Sigmoid colon (tissue), 3 donors: ENCODE results near the gene SP5.

Experiments
- POLR2A ChIP-seq, 2 donors: fragments of 450-650 bp; IDR thresholded peaks; one replicate each; pipeline ENCODE4 v1.6.1; 2016; ENCODE audit warnings: antibody characterized with exemption in 2 of 2, mild to moderate bottlenecking in 2 of 2, moderate library complexity in 2 of 2
- TF ChIP-seq, protein P1 (sequence below), 4 experiments: fragments of 450-650 bp in 3 of 4; fragments of 200-600 bp in 1 of 4; IDR thresholded peaks; one replicate each; pipeline ENCODE4 v1.5.1; 2016 to 2019; ENCODE audit warnings: antibody characterized with exemption in 4 of 4, mild to moderate bottlenecking in 3 of 4, moderate library complexity in 2 of 4

- TF ChIP-seq, protein P1, sequence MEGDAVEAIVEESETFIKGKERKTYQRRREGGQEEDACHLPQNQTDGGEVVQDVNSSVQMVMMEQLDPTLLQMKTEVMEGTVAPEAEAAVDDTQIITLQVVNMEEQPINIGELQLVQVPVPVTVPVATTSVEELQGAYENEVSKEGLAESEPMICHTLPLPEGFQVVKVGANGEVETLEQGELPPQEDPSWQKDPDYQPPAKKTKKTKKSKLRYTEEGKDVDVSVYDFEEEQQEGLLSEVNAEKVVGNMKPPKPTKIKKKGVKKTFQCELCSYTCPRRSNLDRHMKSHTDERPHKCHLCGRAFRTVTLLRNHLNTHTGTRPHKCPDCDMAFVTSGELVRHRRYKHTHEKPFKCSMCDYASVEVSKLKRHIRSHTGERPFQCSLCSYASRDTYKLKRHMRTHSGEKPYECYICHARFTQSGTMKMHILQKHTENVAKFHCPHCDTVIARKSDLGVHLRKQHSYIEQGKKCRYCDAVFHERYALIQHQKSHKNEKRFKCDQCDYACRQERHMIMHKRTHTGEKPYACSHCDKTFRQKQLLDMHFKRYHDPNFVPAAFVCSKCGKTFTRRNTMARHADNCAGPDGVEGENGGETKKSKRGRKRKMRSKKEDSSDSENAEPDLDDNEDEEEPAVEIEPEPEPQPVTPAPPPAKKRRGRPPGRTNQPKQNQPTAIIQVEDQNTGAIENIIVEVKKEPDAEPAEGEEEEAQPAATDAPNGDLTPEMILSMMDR (IDR thresholded peaks at IDR 0.05), result no peak
- TF ChIP-seq POLR2A (IDR thresholded peaks at IDR 0.05), result no peak
These were observed 34.8 kb upstream of the SP5 start for GRCh38 chr2:170680172-170680941.
